Neural cell (in vitro differentiated cells): ENCODE data around the gene ZNF473.
"Not testable (repeated sequence)": the region's sequence is repeated elsewhere in the genome, so short reads cannot be mapped to it uniquely, and the experiment has no call there.

Experiments used
- CTCF ChIP-seq: fragments of 450-650 bp; IDR thresholded peaks from 2 replicates; pipeline ENCODE4 v1.5.1; 2014; ENCODE audit warnings: antibody characterized with exemption, mild to moderate bottlenecking, moderate library complexity; ENCODE audit not compliant: poor library complexity, severe bottlenecking
- EZH2 ChIP-seq: fragments of 200-600, 300-800 bp; shearing (Covaris generic), sonication (generic); IDR thresholded peaks from 2 replicates; pipeline ENCODE4 v1.6.1; 2014; ENCODE audit warnings: antibody characterized with exemption, low read length, borderline replicate concordance, mild to moderate bottlenecking; ENCODE audit not compliant: insufficient read depth, poor library complexity, severe bottlenecking
- MXI1 ChIP-seq: fragments of 450-650 bp; conservative IDR thresholded peaks from 2 replicates; pipeline ENCODE4 v1.6.1; 2014; ENCODE audit warnings: antibody characterized with exemption, mild to moderate bottlenecking; ENCODE audit not compliant: poor library complexity, severe bottlenecking
- POLR2AphosphoS5 ChIP-seq: IDR thresholded peaks from 2 replicates; pipeline ENCODE4 v1.6.1; 2012

GRCh38 chr19:50068382-50068781, 42.6 kb downstream of the ZNF473 start:
- TF ChIP-seq EZH2, MXI1, CTCF, POLR2AphosphoS5: not testable (repeated sequence)
